ENCODE data around the gene SLC22A23.

Gene SLC22A23

DNA sequence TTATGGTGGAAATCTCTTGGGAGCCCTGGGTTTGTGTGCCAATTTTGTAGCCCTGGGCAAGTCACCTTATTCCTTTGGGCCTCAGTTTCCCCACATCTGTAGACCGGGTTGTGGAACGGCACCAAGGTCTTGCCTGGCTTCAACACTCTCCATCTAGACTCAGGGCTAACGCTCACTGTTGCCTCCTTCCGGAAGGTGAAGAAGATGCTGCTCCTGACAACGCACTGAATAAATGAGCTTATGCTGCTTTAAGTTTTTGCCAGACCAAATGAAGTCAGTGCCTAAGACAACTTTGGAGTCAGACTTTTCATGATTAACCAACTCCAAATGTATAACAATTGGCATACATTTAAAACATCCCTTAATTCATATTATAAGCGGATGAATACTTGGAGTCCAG is 145.0 kb downstream of the SLC22A23 start:
- Histone ChIP-seq H3K27ac (ENCODE audit: low read depth, low read length) (no peak overlapping the region), H3K27me3 (ENCODE audit: insufficient read depth, low read length, poor library complexity) (no peaks in the 10 kb centered on the region), H2BK5ac (ENCODE audit: low read length) (no peak overlapping the region), H4K8ac (ENCODE audit: low read depth, low read length) (no peak overlapping the region), H3K4me2 (ENCODE audit: low read length) (no peak overlapping the region), H3K4ac (ENCODE audit: low read depth, low read length) (no peak overlapping the region), H3K4me1 (ENCODE audit: control insufficient read depth, low read depth, low read length) (no peaks in the 10 kb centered on the region), H3K9ac (ENCODE audit: low read length) (no peak overlapping the region), H2BK15ac (replicated peaks; ENCODE audit: low read depth) (no peak overlapping the region), H3K79me1 (ENCODE audit: low read length) (no peaks in the 10 kb centered on the region), H3K56ac (ENCODE audit: low read length) (no peak overlapping the region), H4K5ac (ENCODE audit: low read length) (no peak overlapping the region), H3K79me2 (ENCODE audit: control insufficient read depth, insufficient read depth, low read length) (no peaks in the 10 kb centered on the region), H3K36me3 (ENCODE audit: control insufficient read depth, insufficient read depth, low read length) (no peaks in the 10 kb centered on the region), H2AK5ac (ENCODE audit: low read length) (no peak overlapping the region), H3K4me3 (ENCODE audit: low read length) (no peak overlapping the region), H3K23ac (ENCODE audit: low read length) (no peak overlapping the region), H2BK120ac (ENCODE audit: low read depth, low read length) (no peak overlapping the region), H3K18ac (ENCODE audit: low read length) (no peak overlapping the region)
- no peak for DNase-seq
- WGBS (ENCODE audit: extremely low coverage, insufficient coverage, low lambda C conversion rate) = no CpG with 5 or more reads among the region's 6 CpGs

DNA sequence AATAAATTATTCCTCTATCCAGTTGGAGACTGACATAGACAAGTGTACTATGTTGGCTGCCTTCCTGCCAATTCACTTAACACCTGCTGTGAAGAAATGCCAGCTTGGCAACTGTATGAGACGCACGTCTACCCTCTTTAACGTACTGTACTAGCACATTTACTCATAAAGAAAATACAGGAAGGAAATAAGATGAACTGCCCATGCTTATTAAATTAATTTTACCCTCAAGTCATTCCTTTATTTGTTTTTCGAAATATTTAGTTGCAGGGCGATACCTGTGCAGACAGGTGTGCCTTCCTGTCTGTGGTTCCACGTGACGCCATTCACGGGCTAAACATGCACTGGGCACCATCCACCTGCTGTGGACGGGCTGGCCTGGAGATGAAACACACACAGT is 146.1 kb downstream of the SLC22A23 start:
- H3K18ac ChIP-seq (ENCODE audit: low read length) = no peak overlapping the region
- H3K79me2 ChIP-seq (ENCODE audit: control insufficient read depth, insufficient read depth, low read length) = no peaks in the 10 kb centered on the region
- H3K23ac ChIP-seq (ENCODE audit: low read length) = no peak overlapping the region
- H2BK120ac ChIP-seq (ENCODE audit: low read depth, low read length) = no peak overlapping the region
- H3K27me3 ChIP-seq (ENCODE audit: insufficient read depth, low read length, poor library complexity) = no peaks in the 10 kb centered on the region
- WGBS (ENCODE audit: extremely low coverage, insufficient coverage, low lambda C conversion rate) = no CpG with 5 or more reads among the region's 9 CpGs
- no peak overlapping the region for H3K4me3 ChIP-seq (ENCODE audit: low read length)
- H2BK15ac ChIP-seq (replicated peaks; ENCODE audit: low read depth) = no peak overlapping the region
- no peak overlapping the region for H3K56ac ChIP-seq (ENCODE audit: low read length)
- H4K5ac ChIP-seq (ENCODE audit: low read length) = no peak overlapping the region
- no peaks in the 10 kb centered on the region for H3K79me1 ChIP-seq (ENCODE audit: low read length)
- no peak overlapping the region for H3K27ac ChIP-seq (ENCODE audit: low read depth, low read length)
- no peaks in the 10 kb centered on the region for H3K36me3 ChIP-seq (ENCODE audit: control insufficient read depth, insufficient read depth, low read length)
- no peak overlapping the region for H3K4ac ChIP-seq (ENCODE audit: low read depth, low read length)
- no peak for DNase-seq
- no peak overlapping the region for H3K9ac ChIP-seq (ENCODE audit: low read length)
- H3K4me1 ChIP-seq (ENCODE audit: control insufficient read depth, low read depth, low read length) = no peaks in the 10 kb centered on the region
- H3K4me2 ChIP-seq (ENCODE audit: low read length) = no peak overlapping the region
- H2BK5ac ChIP-seq (ENCODE audit: low read length) = no peak overlapping the region
- no peak overlapping the region for H2AK5ac ChIP-seq (ENCODE audit: low read length)
- H4K8ac ChIP-seq (ENCODE audit: low read depth, low read length) = no peak overlapping the region

GRCh38 chr6:3310051-3310448 is 146.8 kb downstream of the SLC22A23 start:
- Histone ChIP-seq H3K79me2 (ENCODE audit: control insufficient read depth, insufficient read depth, low read length) (no peaks in the 10 kb centered on the region), H3K27ac (ENCODE audit: low read depth, low read length) (no peak overlapping the region), H3K56ac (ENCODE audit: low read length) (no peak overlapping the region), H3K18ac (ENCODE audit: low read length) (no peak overlapping the region), H4K5ac (ENCODE audit: low read length) (no peak overlapping the region), H3K36me3 (ENCODE audit: control insufficient read depth, insufficient read depth, low read length) (no peaks in the 10 kb centered on the region), H3K4me1 (ENCODE audit: control insufficient read depth, low read depth, low read length) (no peaks in the 10 kb centered on the region), H3K9ac (ENCODE audit: low read length) (no peak overlapping the region), H3K23ac (ENCODE audit: low read length) (no peak overlapping the region), H3K27me3 (ENCODE audit: insufficient read depth, low read length, poor library complexity) (no peaks in the 10 kb centered on the region), H3K4me3 (ENCODE audit: low read length) (no peak overlapping the region), H2BK5ac (ENCODE audit: low read length) (no peak overlapping the region), H4K8ac (ENCODE audit: low read depth, low read length) (no peak overlapping the region), H3K4ac (ENCODE audit: low read depth, low read length) (no peak overlapping the region), H3K79me1 (ENCODE audit: low read length) (no peaks in the 10 kb centered on the region), H2BK15ac (replicated peaks; ENCODE audit: low read depth) (no peak overlapping the region), H2BK120ac (ENCODE audit: low read depth, low read length) (no peak overlapping the region), H3K4me2 (ENCODE audit: low read length) (no peak overlapping the region), H2AK5ac (ENCODE audit: low read length) (no peak overlapping the region)
- WGBS (ENCODE audit: extremely low coverage, insufficient coverage, low lambda C conversion rate) = no CpG with 5 or more reads among the region's 6 CpGs
- no peak for DNase-seq

GRCh38 chr6:3309391-3310050 is 147.3 kb downstream of the SLC22A23 start:
- no peak overlapping the region for H2BK120ac ChIP-seq (ENCODE audit: low read depth, low read length)
- H3K4me1 ChIP-seq (ENCODE audit: control insufficient read depth, low read depth, low read length) = no peaks in the 10 kb centered on the region
- no peak overlapping the region for H3K27ac ChIP-seq (ENCODE audit: low read depth, low read length)
- no peak overlapping the region for H3K4me3 ChIP-seq (ENCODE audit: low read length)
- peak; percentile 20 for DNase-seq
- H3K4me2 ChIP-seq (ENCODE audit: low read length) = no peak overlapping the region
- H3K23ac ChIP-seq (ENCODE audit: low read length) = no peak overlapping the region
- no peak overlapping the region for H2BK5ac ChIP-seq (ENCODE audit: low read length)
- H4K5ac ChIP-seq (ENCODE audit: low read length) = no peak overlapping the region
- H3K18ac ChIP-seq (ENCODE audit: low read length) = no peak overlapping the region
- H3K9ac ChIP-seq (ENCODE audit: low read length) = no peak overlapping the region
- no CpG with 5 or more reads among the region's 11 CpGs for WGBS (ENCODE audit: extremely low coverage, insufficient coverage, low lambda C conversion rate)
- H2AK5ac ChIP-seq (ENCODE audit: low read length) = no peak overlapping the region
- H4K8ac ChIP-seq (ENCODE audit: low read depth, low read length) = no peak overlapping the region
- no peaks in the 10 kb centered on the region for H3K36me3 ChIP-seq (ENCODE audit: control insufficient read depth, insufficient read depth, low read length)
- no peaks in the 10 kb centered on the region for H3K27me3 ChIP-seq (ENCODE audit: insufficient read depth, low read length, poor library complexity)
- no peak overlapping the region for H3K4ac ChIP-seq (ENCODE audit: low read depth, low read length)
- no peaks in the 10 kb centered on the region for H3K79me2 ChIP-seq (ENCODE audit: control insufficient read depth, insufficient read depth, low read length)
- no peak overlapping the region for H2BK15ac ChIP-seq (replicated peaks; ENCODE audit: low read depth)
- no peak overlapping the region for H3K56ac ChIP-seq (ENCODE audit: low read length)
- no peaks in the 10 kb centered on the region for H3K79me1 ChIP-seq (ENCODE audit: low read length)

GRCh38 chr6:3308106-3308505 is 148.7 kb downstream of the SLC22A23 start:
- Histone ChIP-seq H2AK5ac (ENCODE audit: low read length) (no peak overlapping the region), H3K79me2 (ENCODE audit: control insufficient read depth, insufficient read depth, low read length) (no peaks in the 10 kb centered on the region), H3K27ac (ENCODE audit: low read depth, low read length) (no peak overlapping the region), H3K79me1 (ENCODE audit: low read length) (no peaks in the 10 kb centered on the region), H3K56ac (ENCODE audit: low read length) (no peak overlapping the region), H3K4ac (ENCODE audit: low read depth, low read length) (no peak overlapping the region), H2BK120ac (ENCODE audit: low read depth, low read length) (no peak overlapping the region), H2BK5ac (ENCODE audit: low read length) (no peak overlapping the region), H3K4me3 (ENCODE audit: low read length) (no peak overlapping the region), H3K4me2 (ENCODE audit: low read length) (no peak overlapping the region), H3K4me1 (ENCODE audit: control insufficient read depth, low read depth, low read length) (no peaks in the 10 kb centered on the region), H2BK15ac (replicated peaks; ENCODE audit: low read depth) (no peak overlapping the region), H3K9ac (ENCODE audit: low read length) (no peak overlapping the region), H4K5ac (ENCODE audit: low read length) (no peak overlapping the region), H3K27me3 (ENCODE audit: insufficient read depth, low read length, poor library complexity) (no peaks in the 10 kb centered on the region), H3K23ac (ENCODE audit: low read length) (no peak overlapping the region), H4K8ac (ENCODE audit: low read depth, low read length) (no peak overlapping the region), H3K18ac (ENCODE audit: low read length) (no peak overlapping the region), H3K36me3 (ENCODE audit: control insufficient read depth, insufficient read depth, low read length) (no peaks in the 10 kb centered on the region)
- no CpG with 5 or more reads among the region's 10 CpGs for WGBS (ENCODE audit: extremely low coverage, insufficient coverage, low lambda C conversion rate)
- DNase-seq = no peak

DNA sequence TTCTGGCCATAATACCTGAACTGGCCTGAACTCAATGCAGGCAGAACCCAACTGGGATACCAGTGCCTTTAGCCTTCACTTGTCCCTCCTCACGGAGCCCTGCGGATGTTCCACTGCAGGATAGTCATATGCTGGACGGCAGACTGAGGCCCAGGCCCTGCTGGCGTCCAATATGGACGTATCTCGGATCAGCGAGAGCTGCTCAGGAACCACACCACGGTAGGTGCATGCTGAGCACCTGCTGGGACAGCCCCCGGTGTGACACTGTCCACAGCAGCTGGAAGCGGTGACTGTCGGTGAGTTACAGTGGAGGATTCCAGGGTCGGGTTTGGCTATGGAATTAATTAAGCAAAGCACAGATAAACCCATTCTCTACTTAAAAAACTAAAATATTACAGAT is 149.4 kb downstream of the SLC22A23 start:
- Histone ChIP-seq H4K8ac (ENCODE audit: low read depth, low read length) (no peak overlapping the region), H2AK5ac (ENCODE audit: low read length) (no peak overlapping the region), H3K4ac (ENCODE audit: low read depth, low read length) (no peak overlapping the region), H3K79me2 (ENCODE audit: control insufficient read depth, insufficient read depth, low read length) (no peaks in the 10 kb centered on the region), H3K56ac (ENCODE audit: low read length) (no peak overlapping the region), H3K9ac (ENCODE audit: low read length) (no peak overlapping the region), H3K18ac (ENCODE audit: low read length) (no peak overlapping the region), H2BK120ac (ENCODE audit: low read depth, low read length) (no peak overlapping the region), H3K36me3 (ENCODE audit: control insufficient read depth, insufficient read depth, low read length) (no peaks in the 10 kb centered on the region), H3K27ac (ENCODE audit: low read depth, low read length) (no peak overlapping the region), H3K79me1 (ENCODE audit: low read length) (no peaks in the 10 kb centered on the region), H3K27me3 (ENCODE audit: insufficient read depth, low read length, poor library complexity) (no peaks in the 10 kb centered on the region), H3K4me3 (ENCODE audit: low read length) (no peak overlapping the region), H3K4me1 (ENCODE audit: control insufficient read depth, low read depth, low read length) (no peaks in the 10 kb centered on the region), H3K4me2 (ENCODE audit: low read length) (no peak overlapping the region), H2BK5ac (ENCODE audit: low read length) (no peak overlapping the region), H3K23ac (ENCODE audit: low read length) (no peak overlapping the region), H4K5ac (ENCODE audit: low read length) (no peak overlapping the region), H2BK15ac (replicated peaks; ENCODE audit: low read depth) (no peak overlapping the region)
- WGBS (ENCODE audit: extremely low coverage, insufficient coverage, low lambda C conversion rate) = no CpG with 5 or more reads among the region's 12 CpGs
- no peak for DNase-seq
